HG02623 (cell line): ENCODE measurements around the gene IFT22.
"Not testable (repeated sequence)": the region's sequence is repeated elsewhere in the genome, so short reads cannot be mapped to it uniquely, and the experiment has no call there.

ENCODE experiments used
- ATAC-seq: cut with Tn5 transposase; IDR thresholded peaks from one replicate; pipeline ENCODE4 v1.9.1; 2021; ENCODE audit warnings: moderate library complexity; ENCODE audit not compliant: unreplicated experiment

The IFT22 gene

GRCh38 chr7:101321491-101322401 lies at the start of gene IFT22:
Gene IFT22, minus strand, starts transcription at chr7:101321812. Its CDS starts 103 bp downstream, at chr7:101321709.
- ATAC-seq, result peak; percentile 94

- ATAC-seq, result no peak
Measured at GRCh38 chr7:101370836-101371235, 49.2 kb upstream of the IFT22 start.

GRCh38 chr7:101368422-101369165 lies 47.0 kb upstream of the IFT22 start:
- ATAC-seq, result no peak

DNA sequence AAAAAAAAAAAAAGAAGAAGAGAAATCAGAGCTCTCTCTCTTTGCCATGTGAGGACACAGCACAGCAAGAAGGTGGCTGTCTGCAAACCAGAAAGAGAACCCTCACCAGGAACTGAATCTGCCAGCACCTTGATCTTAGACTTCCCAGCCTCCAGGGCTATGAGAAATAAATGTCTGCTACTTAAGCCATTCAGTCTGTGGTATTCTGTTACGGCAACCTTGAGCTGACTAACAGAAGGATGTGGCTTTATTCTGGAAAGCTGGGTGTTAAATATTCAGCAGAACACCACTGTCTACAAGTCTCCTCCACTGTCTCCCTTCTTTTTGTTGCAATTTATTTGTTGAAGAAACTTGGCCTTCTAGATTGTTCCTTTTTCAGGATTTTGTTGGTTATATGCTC lies 46.1 kb upstream of the IFT22 start:
- ATAC-seq, result no peak

- no peak for ATAC-seq
Measured at GRCh38 chr7:101365956-101366355, 44.3 kb upstream of the IFT22 start.

GRCh38 chr7:101363734-101364374 lies 42.2 kb upstream of the IFT22 start:
- no peak for ATAC-seq

- ATAC-seq, result no peak
Measured at GRCh38 chr7:101363196-101363733, 41.7 kb upstream of the IFT22 start.

- ATAC-seq, result no peak
Measured at GRCh38 chr7:101362334-101363195, 41.0 kb upstream of the IFT22 start, which contains the start of gene COL26A1. Gene COL26A1, plus strand, starts transcription at chr7:101362875. Its CDS starts 158 bp downstream, at chr7:101363033.

DNA sequence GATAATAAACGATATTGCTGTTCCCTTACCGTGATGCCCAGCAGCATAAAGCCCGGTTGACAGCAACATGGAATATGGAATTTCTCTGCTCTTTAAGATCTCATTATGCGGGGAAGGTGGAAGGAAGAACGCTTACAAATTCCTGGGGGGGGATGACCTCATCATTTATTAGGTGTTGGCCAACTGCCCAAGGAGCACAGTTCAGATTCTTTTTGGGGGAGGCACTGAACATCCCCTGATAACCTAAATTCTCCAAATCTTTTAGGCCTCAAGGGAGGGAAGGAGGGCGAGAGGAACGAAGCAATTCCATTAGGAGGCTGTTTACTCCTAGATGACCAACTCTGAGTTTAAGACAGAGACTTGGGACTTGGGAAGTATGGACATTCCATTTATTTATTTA lies 35.8 kb upstream of the IFT22 start:
- ATAC-seq, result no peak

GRCh38 chr7:101352920-101353308 lies 31.3 kb upstream of the IFT22 start:
- no peak for ATAC-seq

- ATAC-seq, result not testable (repeated sequence)
Measured at GRCh38 chr7:101349300-101349699, 27.7 kb upstream of the IFT22 start.

DNA sequence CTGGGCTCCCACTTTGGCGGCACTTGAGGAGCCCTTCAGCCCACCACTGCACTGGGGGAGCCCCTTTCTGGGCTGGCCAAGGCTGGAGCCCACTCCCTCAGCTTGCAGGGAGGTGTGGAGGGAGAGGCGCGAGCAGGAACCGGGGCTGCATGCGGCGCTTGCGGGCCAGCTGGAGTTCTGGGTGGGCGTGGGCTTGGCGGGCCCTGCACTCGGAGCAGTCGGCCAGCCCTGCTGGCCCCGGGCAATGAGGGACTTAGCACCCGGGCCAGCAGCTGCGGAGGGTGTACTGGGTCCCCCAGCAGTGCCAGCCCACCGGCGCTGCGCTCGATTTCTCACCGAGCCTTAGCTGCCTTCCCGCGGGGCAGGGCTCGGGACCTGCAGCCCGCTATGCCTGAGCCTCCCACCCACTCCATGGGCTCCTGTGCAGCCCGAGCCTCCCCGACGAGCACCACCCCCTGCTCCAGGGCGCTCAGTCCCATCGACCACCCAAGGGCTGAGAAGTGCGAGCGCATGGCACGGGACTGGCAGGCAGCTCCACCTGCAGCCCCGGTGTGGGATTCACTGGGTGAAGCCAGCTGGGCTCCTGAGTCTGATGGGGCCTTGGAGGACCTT lies 26.9 kb upstream of the IFT22 start:
- ATAC-seq, result not testable (repeated sequence)

- ATAC-seq, result no peak
Measured at GRCh38 chr7:101347477-101347876, 25.9 kb upstream of the IFT22 start.

- no peak for ATAC-seq
Measured at GRCh38 chr7:101342892-101343291, 21.3 kb upstream of the IFT22 start.

GRCh38 chr7:101340379-101340778 lies 18.8 kb upstream of the IFT22 start:
- ATAC-seq, result no peak

DNA sequence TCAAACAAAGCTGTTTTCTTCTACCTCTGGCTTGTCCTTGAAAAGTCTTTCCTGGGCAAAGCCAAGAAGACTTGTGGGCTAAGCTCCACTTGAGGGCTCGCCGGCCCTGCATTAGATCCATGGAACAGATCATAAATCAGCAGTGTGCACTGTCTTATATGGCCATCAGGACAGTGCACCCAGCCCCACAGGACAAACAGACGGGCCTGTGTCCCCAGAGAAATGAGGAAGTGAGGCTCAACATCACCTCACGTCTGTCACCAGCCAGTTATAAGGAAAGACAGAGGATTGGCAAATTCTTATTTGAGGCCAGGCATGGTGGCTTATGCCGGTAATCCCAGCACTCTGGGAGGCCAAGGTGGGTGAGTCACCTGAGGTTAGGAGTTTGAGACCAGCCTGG lies 12.3 kb upstream of the IFT22 start:
- ATAC-seq, result no peak

GRCh38 chr7:101332026-101332425 lies 10.4 kb upstream of the IFT22 start:
- ATAC-seq, result no peak

DNA sequence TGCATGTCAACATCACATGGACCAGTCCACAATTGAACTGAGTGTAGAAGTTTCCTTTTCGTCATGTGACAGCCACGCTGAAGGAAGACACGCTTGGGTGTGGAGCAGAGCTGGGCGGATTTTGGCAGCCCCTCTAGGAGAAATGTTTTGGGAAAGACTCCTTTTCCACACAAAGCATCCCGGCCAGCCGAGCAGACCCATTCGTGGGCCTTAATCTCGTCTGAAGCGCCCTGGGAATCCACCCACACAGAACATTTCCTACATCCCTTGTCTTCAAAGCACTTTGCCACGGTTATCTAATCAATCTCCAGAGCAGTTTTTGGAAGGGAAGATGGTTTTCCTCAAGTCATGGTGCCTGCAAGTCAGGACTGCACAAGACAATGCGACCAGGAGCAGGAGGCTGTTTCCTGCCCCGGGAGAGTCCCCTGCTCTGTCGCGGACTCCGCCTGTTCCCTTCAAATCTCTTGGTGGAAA lies 8.4 kb upstream of the IFT22 start:
- no peak for ATAC-seq

GRCh38 chr7:101328159-101328558 lies 6.5 kb upstream of the IFT22 start:
- ATAC-seq, result no peak

- ATAC-seq, result no peak
Measured at GRCh38 chr7:101319401-101319800, 2.2 kb downstream of the IFT22 start.
